ENCODE data around the gene TNS1. TPM values are rescaled to one million over a fixed set of nuclear protein-coding genes. Genes with fewer than 3 reads are reported as not detected.
"Not testable (repeated sequence)": the region's sequence is repeated elsewhere in the genome, so short reads cannot be mapped to it uniquely, and the experiment has no call there.

Gene TNS1
- total RNA-seq, 1 experiment from 2014 or later: not detected

DNA sequence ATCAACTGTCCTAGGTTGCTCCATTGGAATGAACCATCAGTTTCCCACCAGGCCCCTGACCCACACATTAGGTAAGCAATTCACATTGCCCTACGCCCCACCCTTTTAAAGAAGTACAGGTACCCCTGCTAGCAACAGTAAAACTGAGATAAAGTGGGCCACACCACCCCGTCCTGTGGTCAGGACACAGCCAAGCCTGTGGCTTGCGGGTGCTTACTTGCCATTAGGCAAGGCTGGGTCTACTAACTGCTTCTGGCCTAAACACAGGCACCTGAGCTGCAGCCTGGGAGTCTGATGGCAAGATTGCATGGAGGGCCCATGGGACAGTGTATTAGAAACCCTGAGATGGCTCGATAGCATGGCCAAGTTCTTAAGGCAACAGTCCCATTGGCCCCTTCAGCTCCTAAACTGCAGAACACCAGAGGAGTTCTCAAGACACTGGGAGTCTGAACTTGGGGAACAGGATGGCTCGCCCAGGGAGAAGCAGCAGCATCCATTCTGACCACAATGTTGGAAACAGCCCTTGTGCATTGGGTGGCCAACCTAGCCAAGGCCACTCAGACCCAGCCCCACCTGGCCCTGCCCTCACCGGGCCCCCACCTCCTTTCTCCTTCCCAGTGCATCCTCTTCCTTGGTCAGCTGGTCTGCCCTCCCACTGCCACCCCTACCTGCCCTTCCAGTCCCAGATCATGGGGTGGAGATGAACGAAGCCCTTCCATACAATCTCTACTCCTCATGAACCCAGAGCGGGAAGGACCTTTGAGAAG lies 177.1 kb downstream of the TNS1 start:
- no peak for DNase-seq (ENCODE audit: extremely low read depth, low read depth)

GRCh38 chr2:217824223-217824622 lies 178.6 kb downstream of the TNS1 start:
- no peak for DNase-seq (ENCODE audit: extremely low read depth, low read depth)

DNA sequence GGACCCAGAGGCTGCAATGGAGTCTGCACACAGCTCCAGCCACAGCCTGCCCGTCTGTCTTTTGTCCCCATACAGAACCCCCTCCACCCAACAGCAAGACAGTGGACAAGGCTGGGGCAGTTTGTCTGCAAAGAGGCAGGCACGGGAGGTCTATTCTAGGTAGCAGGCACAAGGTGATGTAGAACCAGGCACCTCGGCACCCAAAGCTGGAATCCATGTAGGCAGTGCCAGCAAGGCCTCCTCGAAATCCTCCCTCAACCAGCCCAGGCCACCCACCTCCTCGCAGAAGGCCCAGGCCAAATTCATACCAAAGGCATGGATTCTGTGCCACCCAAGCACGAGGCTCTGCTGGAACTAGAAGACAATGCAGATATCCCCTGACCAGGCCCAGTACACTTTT lies 179.2 kb downstream of the TNS1 start:
- DNase-seq (ENCODE audit: extremely low read depth, low read depth): no peak

DNA sequence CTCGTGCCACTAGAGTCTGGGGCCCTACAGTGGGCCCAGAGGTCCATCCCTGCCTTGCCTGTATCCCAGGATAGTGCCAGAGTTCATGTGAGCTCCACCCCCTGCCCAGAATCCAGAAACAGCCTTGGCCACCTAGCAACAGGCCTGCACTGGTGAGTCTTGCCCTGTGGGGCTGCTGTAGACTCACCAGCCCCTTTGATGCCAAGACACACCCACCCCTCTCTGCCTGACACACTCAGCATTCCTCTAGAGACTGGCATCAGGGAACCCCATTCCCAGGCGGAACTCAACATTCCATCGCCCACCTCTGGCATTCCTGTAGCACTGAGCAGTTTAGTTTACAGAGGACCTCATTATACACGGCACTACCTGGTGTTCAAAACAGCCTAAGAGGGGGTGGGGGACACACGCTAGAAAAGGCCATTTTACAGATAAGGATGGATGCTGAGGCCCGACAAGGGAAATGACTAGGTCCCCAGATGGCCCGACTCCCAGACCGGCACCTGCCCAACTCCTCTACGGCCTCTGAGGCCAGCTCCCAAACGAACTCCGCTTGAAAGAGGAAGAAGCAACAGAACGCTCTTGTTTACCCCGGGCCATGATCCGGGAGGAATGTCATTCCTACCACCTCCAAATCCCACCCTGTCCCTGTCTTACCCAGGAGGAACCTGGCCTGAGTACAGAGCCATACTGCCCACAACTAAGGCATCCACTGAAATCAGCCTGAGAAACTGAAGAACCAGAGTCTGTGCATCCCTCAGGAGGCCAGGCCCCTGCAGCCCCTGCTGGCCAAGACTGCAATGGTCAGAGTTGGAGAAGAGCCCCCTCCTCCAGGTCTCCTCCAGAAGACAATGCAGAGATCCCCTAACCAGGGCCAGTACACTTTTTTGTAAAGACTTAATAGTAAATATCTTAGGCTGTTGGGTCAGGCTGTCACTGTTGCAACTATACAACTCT lies 180.2 kb downstream of the TNS1 start:
- DNase-seq (ENCODE audit: extremely low read depth, low read depth): no peak

DNA sequence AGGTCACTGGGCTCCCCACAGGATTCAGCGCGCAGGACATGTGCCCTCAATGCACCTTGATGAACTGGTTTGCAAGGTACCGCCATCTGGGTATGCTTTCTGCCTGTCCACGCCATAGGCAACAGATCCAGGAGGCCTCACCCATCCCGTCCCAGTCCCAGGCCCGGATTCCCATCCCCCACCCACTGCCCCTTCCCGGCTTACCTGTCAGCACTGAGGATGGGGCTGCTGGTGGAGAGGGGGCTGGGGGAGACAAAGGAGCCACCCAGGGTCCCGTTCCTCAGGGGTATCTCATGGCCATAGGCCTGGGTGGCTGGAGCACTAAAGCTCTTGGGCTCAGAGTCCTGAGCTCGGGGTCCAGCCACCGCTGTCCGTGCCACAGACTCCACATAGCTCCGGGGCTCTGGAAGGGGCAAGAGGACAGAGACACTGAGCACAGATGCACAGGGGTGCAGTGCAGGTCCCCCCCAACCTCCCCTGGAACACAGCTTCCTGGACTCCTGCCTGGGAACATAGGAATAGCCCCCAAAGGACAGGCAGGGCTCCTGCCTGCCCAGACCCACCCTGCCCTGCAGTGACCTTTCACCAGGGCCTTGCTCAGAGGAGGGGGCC lies 181.2 kb downstream of the TNS1 start:
- DNase-seq (ENCODE audit: extremely low read depth, low read depth): no peak

- DNase-seq (ENCODE audit: extremely low read depth, low read depth): no peak
Measured at GRCh38 chr2:217820904-217821303, 181.9 kb downstream of the TNS1 start.

GRCh38 chr2:217820091-217820819 lies 182.5 kb downstream of the TNS1 start:
- no peak for DNase-seq (ENCODE audit: extremely low read depth, low read depth)

DNA sequence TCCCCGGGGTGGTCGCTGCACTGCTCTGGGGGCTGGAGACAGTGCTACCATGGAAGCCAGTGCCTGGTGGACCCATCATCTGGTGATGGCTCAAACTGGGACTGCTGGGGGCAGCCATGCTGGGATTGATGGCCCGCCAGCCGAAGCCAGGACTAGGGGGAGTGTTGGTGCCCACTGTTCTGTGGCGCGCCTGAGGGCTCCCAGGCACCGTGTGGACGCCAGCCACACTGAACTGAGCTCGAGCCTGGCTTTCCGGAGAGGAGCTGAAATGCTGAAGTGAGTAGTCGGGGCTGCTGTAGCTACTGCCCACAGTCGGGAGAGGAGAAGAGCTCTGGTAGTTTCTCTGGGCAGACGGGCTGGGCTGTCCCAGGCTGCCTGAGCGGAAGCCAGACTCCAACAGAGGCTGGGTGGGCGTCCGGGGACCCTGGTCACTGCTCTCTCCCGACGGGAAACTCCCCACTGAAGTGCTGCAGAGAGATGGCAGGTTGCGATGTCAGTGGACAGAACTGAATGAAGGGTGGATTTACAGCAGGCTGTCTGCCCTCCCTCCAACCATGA lies 184.4 kb downstream of the TNS1 start:
- DNase-seq (ENCODE audit: extremely low read depth, low read depth): no peak

DNA sequence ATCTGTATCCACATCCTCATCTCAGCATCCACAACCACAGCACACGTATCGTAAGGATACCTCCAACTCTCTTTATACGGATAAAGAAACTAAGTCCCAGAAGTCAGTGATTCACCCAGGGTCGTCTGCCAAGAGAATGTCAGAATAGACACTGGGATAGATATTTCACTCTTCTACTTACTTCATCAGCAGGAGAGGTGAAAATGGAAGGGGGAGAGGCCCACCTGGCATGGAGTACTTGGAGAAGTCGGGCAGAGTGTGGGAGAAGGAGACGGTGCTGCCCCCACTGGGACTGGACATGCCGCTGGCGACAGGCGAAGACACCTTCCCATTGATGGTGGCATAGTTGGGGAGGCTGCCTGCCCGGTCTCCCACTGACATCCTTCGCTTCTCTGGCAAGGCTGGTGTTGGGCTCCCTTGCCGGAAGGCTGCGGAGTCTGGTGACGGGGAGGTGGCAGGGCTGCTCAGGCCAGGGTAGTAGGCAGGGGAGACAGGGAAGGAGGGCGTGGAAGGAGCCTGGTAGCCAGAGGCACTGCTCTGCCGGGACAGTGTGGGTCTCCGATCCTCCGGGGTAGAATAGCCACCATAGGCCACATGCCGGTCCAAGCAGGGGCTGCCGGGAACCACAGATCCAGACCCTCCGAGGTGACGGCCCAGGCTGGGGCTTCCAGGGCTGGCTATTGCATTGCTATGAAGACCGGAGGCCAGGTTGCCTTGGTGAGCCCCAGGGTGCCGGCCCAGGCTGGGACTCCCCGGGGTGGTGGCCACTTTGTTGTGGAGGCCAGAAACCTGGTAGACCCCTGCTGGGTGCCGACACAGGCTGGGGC lies 185.1 kb downstream of the TNS1 start:
- no peak for DNase-seq (ENCODE audit: extremely low read depth, low read depth)

DNA sequence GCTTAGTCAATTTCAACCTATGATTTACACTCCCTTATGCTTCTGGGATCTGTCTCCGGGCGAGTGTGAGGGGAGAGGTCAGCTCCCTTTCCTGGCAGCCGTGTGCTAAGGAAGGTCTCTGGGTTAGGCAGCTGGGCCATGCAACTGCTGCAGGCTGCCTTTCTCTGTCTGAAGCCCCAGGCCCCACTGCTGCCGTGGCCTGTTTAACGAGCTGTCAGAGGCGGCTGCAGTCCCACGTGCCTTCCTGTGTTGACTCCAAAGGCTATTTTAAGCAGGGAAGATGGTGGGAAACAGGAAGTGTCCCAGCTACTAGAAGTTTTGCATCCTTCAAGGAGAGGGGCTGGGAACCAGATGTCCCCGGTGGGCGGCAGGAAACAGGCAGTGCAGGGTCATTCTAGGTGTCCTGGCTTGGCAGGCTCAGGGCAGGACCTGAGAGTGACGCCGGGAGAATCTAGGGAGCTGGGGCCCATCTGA lies 186.4 kb downstream of the TNS1 start:
- DNase-seq (ENCODE audit: extremely low read depth, low read depth): no peak

GRCh38 chr2:217813828-217814227 lies 189.0 kb downstream of the TNS1 start:
- no peak for DNase-seq (ENCODE audit: extremely low read depth, low read depth)

DNA sequence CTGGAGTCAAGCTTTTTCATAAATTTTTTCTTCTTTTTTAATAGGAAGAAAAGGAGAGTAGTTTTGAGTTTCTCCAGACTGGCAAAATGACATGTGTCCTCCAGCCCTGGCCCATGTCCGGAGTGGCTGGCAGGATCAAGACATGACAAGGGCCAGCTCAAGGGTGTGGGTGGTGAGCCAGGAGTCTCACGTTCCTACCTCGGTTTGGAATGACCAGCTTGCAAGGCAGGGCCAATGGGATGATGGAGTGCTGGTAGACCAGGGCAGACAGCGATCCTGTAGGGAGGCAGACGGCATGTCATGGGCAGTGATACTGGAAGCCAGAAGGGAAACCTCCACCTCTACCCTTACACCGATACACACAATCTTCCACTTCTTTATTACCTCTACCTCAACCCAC lies 190.6 kb downstream of the TNS1 start:
- no peak for DNase-seq (ENCODE audit: extremely low read depth, low read depth)

- no peak for DNase-seq (ENCODE audit: extremely low read depth, low read depth)
Measured at GRCh38 chr2:217810260-217810659, 192.5 kb downstream of the TNS1 start.

DNA sequence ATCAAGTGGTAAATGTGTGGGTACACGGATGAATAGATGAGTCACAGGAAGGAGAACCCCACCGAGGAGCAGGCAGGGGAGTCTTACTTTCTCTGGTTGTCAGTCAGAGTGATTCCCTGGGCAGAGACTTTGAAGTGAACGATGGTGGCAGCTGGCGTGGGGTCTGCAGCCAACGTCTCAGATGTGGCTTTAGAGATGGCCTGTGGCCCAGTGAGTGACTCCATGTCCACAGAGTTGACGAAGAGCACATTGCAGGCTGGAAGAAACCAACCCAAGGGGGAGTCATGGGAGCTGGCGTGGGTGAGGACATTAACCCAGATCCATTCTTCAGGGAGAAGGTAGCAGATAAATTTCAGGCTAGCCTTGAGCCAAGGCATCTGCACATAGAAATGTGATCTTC lies 193.1 kb downstream of the TNS1 start:
- DNase-seq (ENCODE audit: extremely low read depth, low read depth): no peak

DNA sequence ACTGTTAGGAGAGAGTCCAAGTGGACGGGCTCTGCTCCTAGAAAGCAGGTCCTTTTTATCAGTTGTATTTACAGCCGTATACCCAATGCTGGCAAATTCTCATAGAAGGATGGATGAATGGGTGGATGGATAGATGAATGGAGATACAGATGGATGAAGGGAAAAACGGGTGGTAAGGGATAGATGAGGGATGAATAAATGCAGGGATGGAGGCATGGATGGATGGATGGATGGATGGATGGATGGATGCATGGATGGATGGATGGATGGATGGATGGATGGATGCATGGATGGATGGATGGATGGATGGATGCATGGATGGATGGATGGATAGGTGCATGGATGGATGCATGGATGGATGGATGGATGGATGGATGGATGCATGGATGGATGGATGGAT lies 193.8 kb downstream of the TNS1 start:
- DNase-seq (ENCODE audit: extremely low read depth, low read depth): not testable (repeated sequence)

DNA sequence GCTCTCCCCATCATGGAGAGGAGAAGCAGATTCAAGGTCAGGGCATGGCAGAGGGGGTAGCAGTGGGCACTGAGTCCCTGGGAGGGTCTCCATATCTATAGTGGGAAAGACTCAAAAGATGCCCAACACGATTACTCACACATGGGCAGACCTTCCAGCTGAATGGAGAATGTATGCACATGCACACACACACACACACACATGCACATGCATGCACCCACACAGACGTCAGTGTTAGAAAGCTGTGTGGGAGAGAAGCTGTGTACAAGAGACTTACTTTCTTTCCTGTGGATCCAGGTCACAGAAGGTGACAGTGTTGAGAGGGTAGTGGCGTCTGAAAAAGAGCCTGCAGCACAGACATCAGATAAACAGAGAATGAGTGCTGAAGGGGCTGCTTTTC lies 194.5 kb downstream of the TNS1 start:
- DNase-seq (ENCODE audit: extremely low read depth, low read depth): no peak

- DNase-seq (ENCODE audit: extremely low read depth, low read depth): no peak
Measured at GRCh38 chr2:217807753-217808152, 195.0 kb downstream of the TNS1 start.

- no peak for DNase-seq (ENCODE audit: extremely low read depth, low read depth)
Measured at GRCh38 chr2:217807025-217807424, 195.8 kb downstream of the TNS1 start.

GRCh38 chr2:217806482-217806765 lies 196.4 kb downstream of the TNS1 start:
- DNase-seq (ENCODE audit: extremely low read depth, low read depth): no peak
